HepG2 (cell line): Measurements from ENCODE around the gene PBX4. TPM values are rescaled to one million over a fixed set of nuclear protein-coding genes. Genes with fewer than 3 reads are reported as not detected.

ENCODE experiments used
- CHD4 ChIP-seq: fragments of 200-600 bp; sonication (generic); IDR thresholded peaks from 2 replicates; pipeline ENCODE4 v1.7.0; 2017; ENCODE audit warnings: mild to moderate bottlenecking, low read length, borderline replicate concordance
- ELF1 ChIP-seq: sonication (generic); formaldehyde crosslinking; IDR thresholded peaks from 2 replicates; pipeline ENCODE4 v1.4.0; 2020; ENCODE audit warnings: missing genetic modification reagents
- FOXP1 ChIP-seq, 2 experiments: fragments of 450-650 bp in 1 of 2; IDR thresholded peaks; 2 replicates each; pipeline ENCODE4 v1.6.1; 2017 to 2018; ENCODE audit warnings: antibody characterized with exemption in 1 of 2
- HIC2 ChIP-seq: sonication (generic); formaldehyde crosslinking; IDR thresholded peaks from 2 replicates; pipeline ENCODE4 v1.9.0; 2022; ENCODE audit warnings: low read depth, missing genetic modification reagents
- HOMEZ ChIP-seq: IDR thresholded peaks from 2 replicates; pipeline ENCODE4 v1.6.1; 2016; ENCODE audit warnings: low read depth
- MBNL3 ChIP-seq: fragments of 250-450 bp; sonication (Bioruptor Pico); conservative IDR thresholded peaks from 2 replicates; pipeline ENCODE4 v1.8.0; 2022; ENCODE audit warnings: mild to moderate bottlenecking, inconsistent platforms
- NFYC ChIP-seq: IDR thresholded peaks from 2 replicates; pipeline ENCODE4 v1.6.1; 2016; ENCODE audit warnings: missing genetic modification reagents, missing compliant biosample characterization
- SMYD3 ChIP-seq: sonication (generic); formaldehyde crosslinking; IDR thresholded peaks from 2 replicates; pipeline ENCODE4 v1.8.1; 2023; ENCODE audit warnings: mild to moderate bottlenecking, missing genetic modification reagents
- SYNCRIP ChIP-seq: fragments of 200-400 bp; formaldehyde crosslinking; IDR thresholded peaks from 2 replicates; pipeline ENCODE4 v1.6.1; 2018; ENCODE audit warnings: mild to moderate bottlenecking, low read depth, low read length; ENCODE audit not compliant: insufficient read depth
- TMF1 ChIP-seq: sonication (generic); formaldehyde crosslinking; IDR thresholded peaks from 2 replicates; pipeline ENCODE4 v1.8.1; 2022; ENCODE audit warnings: low read depth, missing genetic modification reagents
- U2AF2 ChIP-seq: fragments of 200-400 bp; formaldehyde crosslinking; IDR thresholded peaks from 2 replicates; pipeline ENCODE4 v1.6.1; 2017; ENCODE audit warnings: low read depth, mild to moderate bottlenecking, low read length
- ZNF230 ChIP-seq: sonication (generic); formaldehyde crosslinking; IDR thresholded peaks from 2 replicates; pipeline ENCODE4 v1.4.0; 2020; ENCODE audit warnings: mild to moderate bottlenecking, missing genetic modification reagents
- ZNF343 ChIP-seq: sonication (generic); formaldehyde crosslinking; IDR thresholded peaks from 2 replicates; pipeline ENCODE4 v1.4.0; 2020; ENCODE audit warnings: mild to moderate bottlenecking, missing genetic modification reagents
- ZNF550 ChIP-seq: sonication (generic); formaldehyde crosslinking; IDR thresholded peaks from 2 replicates; pipeline ENCODE4 v1.4.0; 2020; ENCODE audit warnings: mild to moderate bottlenecking, missing genetic modification reagents, borderline replicate concordance
- ZNF563 ChIP-seq: sonication (generic); formaldehyde crosslinking; IDR thresholded peaks from 2 replicates; pipeline ENCODE4 v1.8.0; 2022; ENCODE audit warnings: mild to moderate bottlenecking, moderate library complexity, missing genetic modification reagents
- ZNF615 ChIP-seq: sonication (generic); formaldehyde crosslinking; IDR thresholded peaks from 2 replicates; pipeline ENCODE4 v1.5.0; 2020; ENCODE audit warnings: mild to moderate bottlenecking, missing genetic modification reagents, borderline replicate concordance
- ZNF670 ChIP-seq: sonication (generic); formaldehyde crosslinking; IDR thresholded peaks from 2 replicates; pipeline ENCODE4 v1.8.0; 2022; ENCODE audit warnings: mild to moderate bottlenecking, missing genetic modification reagents, borderline replicate concordance
- polyA plus RNA-seq, 8 experiments: library from polyadenylated mRNA; depleted of rRNA in 3 of 8; stranded (reverse) in 7 of 8; unstranded in 1 of 8; fragments of >200 nt; fragmentation: Illumina TruSeq in 4 of 8; extraction: Trizol in 4 of 8; gene quantifications; 2 replicates each; pipeline versions ENCODE4 v1.2.1 to v1.2.3, GENCODE V29; 2011 to 2016; ENCODE audit warnings: low read depth in 4 of 8, missing spikeins in 1 of 8, mixed read lengths in 1 of 8; ENCODE audit not compliant: insufficient read depth in 1 of 8
- total RNA-seq, 5 experiments: library from RNA; depleted of rRNA; stranded (reverse); fragments of >200 nt; fragmentation: Illumina TruSeq; extraction: Trizol; gene quantifications; 2 replicates each; pipeline ENCODE4 v1.2.3, GENCODE V29; 2016; ENCODE audit warnings: low read depth in 1 of 5
- TF ChIP-seq, protein P1 (sequence below): IDR thresholded peaks from 2 replicates; pipeline ENCODE4 v1.6.1; 2012; ENCODE audit warnings: low read length, improper control_type of control experiment
- TF ChIP-seq, protein P2 (sequence below): sonication (generic); formaldehyde crosslinking; IDR thresholded peaks from 2 replicates; pipeline ENCODE4 v1.4.0; 2020; ENCODE audit warnings: missing genetic modification reagents, mild to moderate bottlenecking, borderline replicate concordance

Gene PBX4
- total and polyA plus RNA-seq, 2 of the 13 experiments (the other 11 are each of a cell fraction or from before 2014, with no cell fraction given), result not detected

GRCh38 chr19:19515642-19516519, 102.6 kb downstream of the PBX4 start, which contains the start of gene NDUFA13 (continued):
- TF ChIP-seq FOXP1 (IDR thresholded peaks at IDR 0.05) (no peak), FOXP1 (CRISPR knock-in tag; IDR thresholded peaks at IDR 0.05) (0 out of 2 replicates have a peak, but pooled peaks have one; percentile 20), ZNF343 (no peak), ZNF563 (CRISPR knock-in tag) (peak; percentile 86; the same call in 1 of the 2 replicates), MBNL3 (CRISPR knock-in tag) (no peak), HOMEZ (no peak), SYNCRIP (no peak), ELF1 (CRISPR knock-in tag) (peak; percentile 100), U2AF2 (no peak), ZNF615 (CRISPR knock-in tag) (peak; percentile 60; the same call in 1 of the 2 replicates), TMF1 (no peak), HIC2 (CRISPR knock-in tag) (0 out of 2 replicates have a peak, but pooled peaks have one; percentile 15), NFYC (CRISPR knock-in tag) (no peak), ZNF550 (CRISPR knock-in tag) (no peak), ZNF230 (peak; percentile 91; the same call in 1 of the 2 replicates), SMYD3 (CRISPR knock-in tag) (no peak), CHD4 (no peak), ZNF670 (CRISPR knock-in tag) (no peak; the same call in 1 of the 2 replicates)
- TF ChIP-seq, protein P1, sequence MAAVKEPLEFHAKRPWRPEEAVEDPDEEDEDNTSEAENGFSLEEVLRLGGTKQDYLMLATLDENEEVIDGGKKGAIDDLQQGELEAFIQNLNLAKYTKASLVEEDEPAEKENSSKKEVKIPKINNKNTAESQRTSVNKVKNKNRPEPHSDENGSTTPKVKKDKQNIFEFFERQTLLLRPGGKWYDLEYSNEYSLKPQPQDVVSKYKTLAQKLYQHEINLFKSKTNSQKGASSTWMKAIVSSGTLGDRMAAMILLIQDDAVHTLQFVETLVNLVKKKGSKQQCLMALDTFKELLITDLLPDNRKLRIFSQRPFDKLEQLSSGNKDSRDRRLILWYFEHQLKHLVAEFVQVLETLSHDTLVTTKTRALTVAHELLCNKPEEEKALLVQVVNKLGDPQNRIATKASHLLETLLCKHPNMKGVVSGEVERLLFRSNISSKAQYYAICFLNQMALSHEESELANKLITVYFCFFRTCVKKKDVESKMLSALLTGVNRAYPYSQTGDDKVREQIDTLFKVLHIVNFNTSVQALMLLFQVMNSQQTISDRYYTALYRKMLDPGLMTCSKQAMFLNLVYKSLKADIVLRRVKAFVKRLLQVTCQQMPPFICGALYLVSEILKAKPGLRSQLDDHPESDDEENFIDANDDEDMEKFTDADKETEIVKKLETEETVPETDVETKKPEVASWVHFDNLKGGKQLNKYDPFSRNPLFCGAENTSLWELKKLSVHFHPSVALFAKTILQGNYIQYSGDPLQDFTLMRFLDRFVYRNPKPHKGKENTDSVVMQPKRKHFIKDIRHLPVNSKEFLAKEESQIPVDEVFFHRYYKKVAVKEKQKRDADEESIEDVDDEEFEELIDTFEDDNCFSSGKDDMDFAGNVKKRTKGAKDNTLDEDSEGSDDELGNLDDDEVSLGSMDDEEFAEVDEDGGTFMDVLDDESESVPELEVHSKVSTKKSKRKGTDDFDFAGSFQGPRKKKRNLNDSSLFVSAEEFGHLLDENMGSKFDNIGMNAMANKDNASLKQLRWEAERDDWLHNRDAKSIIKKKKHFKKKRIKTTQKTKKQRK, result no peak
- TF ChIP-seq, protein P2, sequence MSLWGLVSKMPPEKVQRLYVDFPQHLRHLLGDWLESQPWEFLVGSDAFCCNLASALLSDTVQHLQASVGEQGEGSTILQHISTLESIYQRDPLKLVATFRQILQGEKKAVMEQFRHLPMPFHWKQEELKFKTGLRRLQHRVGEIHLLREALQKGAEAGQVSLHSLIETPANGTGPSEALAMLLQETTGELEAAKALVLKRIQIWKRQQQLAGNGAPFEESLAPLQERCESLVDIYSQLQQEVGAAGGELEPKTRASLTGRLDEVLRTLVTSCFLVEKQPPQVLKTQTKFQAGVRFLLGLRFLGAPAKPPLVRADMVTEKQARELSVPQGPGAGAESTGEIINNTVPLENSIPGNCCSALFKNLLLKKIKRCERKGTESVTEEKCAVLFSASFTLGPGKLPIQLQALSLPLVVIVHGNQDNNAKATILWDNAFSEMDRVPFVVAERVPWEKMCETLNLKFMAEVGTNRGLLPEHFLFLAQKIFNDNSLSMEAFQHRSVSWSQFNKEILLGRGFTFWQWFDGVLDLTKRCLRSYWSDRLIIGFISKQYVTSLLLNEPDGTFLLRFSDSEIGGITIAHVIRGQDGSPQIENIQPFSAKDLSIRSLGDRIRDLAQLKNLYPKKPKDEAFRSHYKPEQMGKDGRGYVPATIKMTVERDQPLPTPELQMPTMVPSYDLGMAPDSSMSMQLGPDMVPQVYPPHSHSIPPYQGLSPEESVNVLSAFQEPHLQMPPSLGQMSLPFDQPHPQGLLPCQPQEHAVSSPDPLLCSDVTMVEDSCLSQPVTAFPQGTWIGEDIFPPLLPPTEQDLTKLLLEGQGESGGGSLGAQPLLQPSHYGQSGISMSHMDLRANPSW (CRISPR knock-in tag), result no peak
